HG03095 (cell line): ENCODE data around the gene MYZAP.

Experiments
- ATAC-seq: cut with Tn5 transposase; IDR thresholded peaks from one replicate; pipeline ENCODE4 v1.9.1; 2021; ENCODE audit warnings: moderate library complexity; ENCODE audit not compliant: unreplicated experiment

The MYZAP gene

GRCh38 chr15:57618325-57618724, 26.6 kb downstream of the MYZAP start:
- ATAC-seq = no peak

- ATAC-seq = no peak
Observed at GRCh38 chr15:57619746-57620145, 28.0 kb downstream of the MYZAP start.

- ATAC-seq = no peak
Observed at GRCh38 chr15:57624730-57625129, 33.0 kb downstream of the MYZAP start.

DNA sequence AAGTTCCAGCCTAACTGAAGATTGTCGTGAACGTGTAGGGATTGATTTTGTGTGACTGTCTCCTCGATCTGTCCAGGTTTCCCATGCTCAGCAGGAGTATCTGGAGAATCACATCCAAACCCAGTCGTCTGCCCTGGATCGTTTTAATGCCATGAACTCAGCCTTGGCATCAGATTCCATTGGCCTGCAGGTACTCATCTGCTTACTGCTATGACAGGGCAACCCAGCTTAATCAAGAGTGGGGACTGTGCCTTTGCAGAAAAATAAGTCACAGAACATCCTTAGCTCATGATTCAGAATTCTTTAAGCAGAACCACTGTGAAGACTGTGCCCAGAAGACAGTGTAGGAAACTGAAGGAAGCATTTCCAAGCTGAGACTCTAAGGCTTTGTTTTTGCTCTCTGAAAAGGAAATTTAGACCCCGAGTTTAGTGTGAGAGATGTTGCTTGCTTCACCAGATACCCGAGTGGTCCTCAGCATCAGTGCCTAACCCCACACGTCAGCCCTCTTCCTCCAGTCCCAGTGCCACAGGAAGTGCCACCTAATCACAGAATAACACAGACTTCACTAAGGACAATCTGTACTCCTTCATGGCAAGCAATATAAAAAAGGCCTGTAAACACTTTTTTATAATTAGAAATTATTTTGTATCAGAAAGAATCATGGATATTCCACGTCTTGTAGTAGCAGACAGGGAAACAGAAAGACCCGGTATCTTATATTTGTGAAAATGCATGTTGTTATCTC, 34.2 kb downstream of the MYZAP start:
- no peak for ATAC-seq

- no peak for ATAC-seq
Observed at GRCh38 chr15:57626713-57627440, 35.2 kb downstream of the MYZAP start.

- no peak for ATAC-seq
Observed at GRCh38 chr15:57631386-57632110, 39.8 kb downstream of the MYZAP start.

GRCh38 chr15:57634290-57634689, 42.6 kb downstream of the MYZAP start:
- no peak for ATAC-seq

- no peak for ATAC-seq
Observed at GRCh38 chr15:57635300-57635909, 43.7 kb downstream of the MYZAP start.

- ATAC-seq = no peak
Observed at GRCh38 chr15:57637846-57638245, 46.1 kb downstream of the MYZAP start.

DNA sequence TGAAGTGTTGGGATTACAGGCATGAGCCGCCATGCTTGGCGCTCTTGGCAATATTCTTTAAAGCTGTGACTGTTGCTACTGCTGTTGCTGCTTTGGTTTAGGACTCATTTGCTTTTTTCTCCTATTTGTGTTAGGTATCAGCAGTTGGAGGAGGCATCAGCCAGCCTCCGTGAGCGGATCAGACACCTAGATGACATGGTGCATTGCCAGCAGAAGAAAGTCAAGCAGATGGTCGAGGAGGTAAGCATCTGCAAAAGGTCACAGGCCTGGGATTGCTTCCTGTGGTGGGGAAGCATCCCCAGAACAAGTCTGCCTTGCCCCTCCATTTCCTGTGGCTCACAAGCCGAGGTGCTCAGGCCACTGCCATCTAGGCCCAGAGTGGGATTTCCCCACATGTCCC, 47.6 kb downstream of the MYZAP start:
- no peak for ATAC-seq

DNA sequence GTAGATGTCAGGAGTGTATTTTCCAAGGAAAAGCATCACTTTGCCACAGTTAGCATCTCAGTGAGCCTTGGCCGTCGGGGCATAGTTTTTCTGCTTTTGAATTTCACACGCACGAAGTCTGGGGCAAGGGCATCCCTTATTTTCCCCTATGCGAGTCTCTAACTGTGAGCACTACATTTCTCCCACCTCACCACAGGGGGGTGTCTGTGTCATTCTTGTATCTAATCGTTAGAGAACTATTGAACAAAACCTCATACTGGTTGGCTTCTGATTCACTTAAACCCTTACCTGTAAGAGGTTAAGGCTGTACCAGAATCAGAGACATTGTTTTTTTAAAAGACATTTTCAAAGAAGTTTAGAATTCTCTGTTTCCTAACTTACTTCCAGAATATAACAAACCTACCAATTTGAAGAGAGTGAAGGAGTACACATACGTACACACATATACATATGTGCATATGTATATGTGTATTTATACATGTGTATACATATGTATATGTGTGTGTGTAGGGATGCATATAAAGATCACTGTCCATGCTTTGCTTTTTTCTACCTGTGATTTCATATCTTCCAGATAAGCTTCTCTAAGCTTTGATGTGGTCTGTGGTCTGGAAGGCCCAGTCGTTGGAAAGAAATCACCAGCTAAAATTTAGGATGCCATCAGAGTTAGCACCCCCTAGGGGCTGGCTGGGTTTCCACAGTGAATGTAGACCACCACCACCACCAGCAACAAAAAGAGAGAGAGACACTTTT, 49.4 kb downstream of the MYZAP start:
- no peak for ATAC-seq

DNA sequence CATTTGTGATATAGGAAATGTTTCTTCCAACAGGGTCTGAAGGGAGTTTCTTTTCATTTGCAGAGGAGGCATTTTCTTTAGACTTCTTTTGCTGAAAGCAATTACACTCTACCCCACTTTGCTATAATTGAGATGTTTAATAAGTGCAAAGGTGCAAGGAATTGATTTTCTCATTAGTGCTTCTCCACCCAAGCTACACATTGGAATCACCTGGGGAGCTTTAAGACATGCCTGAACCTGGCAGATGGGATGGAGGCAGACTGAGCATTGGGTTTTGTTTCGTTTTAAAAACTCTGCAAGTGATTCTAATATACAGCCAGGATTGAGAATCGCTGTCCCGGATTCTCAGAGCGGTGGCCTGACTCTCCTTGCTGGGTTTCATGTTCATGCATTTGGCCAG, 52.1 kb downstream of the MYZAP start:
- ATAC-seq = no peak

DNA sequence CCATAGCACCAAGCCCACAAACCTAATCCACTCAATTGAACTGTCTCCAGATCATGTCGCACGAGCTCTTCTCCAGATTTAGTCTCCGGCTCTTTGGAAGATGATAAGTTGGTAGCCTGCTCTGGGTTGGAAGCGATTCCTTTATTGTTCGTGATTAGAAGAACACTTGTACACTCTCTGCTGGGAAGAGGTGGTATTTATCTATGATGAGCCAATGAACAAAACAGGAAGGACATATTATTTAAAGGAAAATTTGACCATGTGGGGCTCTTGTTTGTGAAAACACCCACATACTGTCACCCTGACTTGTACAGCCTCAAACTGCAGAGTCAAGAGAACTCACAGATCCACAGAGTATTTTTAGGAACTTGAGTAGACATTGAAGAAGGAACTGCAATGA, 54.4 kb downstream of the MYZAP start:
- ATAC-seq = no peak

- no peak for ATAC-seq
Observed at GRCh38 chr15:57647071-57647790, 55.5 kb downstream of the MYZAP start.

DNA sequence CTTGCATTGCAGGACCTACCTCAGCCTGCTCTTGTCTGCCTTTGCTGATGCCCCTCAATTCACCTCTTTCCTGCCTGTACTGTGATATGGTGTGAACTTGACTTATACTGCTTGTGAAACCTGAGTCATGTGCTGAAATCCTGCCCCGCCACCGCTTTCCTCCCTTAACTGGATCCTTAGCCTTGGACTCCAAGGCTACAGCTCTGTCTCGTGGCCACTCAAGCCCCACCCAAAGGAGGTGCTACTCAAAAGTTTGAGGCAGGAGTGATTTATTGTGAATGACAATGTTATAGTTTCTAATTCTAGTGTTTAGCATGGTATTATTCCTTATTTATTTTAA, 56.1 kb downstream of the MYZAP start:
- ATAC-seq = no peak

GRCh38 chr15:57649138-57649537, 57.4 kb downstream of the MYZAP start:
- ATAC-seq = no peak

GRCh38 chr15:57651445-57651844, 59.7 kb downstream of the MYZAP start:
- no peak for ATAC-seq

DNA sequence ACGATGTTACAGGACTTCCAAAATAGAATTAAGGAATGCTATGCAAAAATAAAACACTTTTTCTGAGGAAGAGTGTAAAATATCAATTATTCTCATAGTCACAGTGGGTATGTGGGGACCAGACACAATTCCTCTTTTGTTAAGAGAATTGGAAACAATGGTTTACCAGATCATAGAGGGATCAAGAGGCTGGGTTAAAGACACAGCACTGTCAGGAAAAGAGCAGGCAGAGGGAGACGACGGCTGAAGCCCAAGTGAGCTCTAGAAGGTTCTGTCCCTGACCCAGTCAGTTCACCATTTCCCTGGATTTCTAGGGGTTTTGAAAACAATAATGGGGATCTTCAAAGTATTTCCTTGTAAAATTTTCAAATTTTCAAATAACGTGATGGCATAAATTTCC, 60.8 kb downstream of the MYZAP start:
- no peak for ATAC-seq

DNA sequence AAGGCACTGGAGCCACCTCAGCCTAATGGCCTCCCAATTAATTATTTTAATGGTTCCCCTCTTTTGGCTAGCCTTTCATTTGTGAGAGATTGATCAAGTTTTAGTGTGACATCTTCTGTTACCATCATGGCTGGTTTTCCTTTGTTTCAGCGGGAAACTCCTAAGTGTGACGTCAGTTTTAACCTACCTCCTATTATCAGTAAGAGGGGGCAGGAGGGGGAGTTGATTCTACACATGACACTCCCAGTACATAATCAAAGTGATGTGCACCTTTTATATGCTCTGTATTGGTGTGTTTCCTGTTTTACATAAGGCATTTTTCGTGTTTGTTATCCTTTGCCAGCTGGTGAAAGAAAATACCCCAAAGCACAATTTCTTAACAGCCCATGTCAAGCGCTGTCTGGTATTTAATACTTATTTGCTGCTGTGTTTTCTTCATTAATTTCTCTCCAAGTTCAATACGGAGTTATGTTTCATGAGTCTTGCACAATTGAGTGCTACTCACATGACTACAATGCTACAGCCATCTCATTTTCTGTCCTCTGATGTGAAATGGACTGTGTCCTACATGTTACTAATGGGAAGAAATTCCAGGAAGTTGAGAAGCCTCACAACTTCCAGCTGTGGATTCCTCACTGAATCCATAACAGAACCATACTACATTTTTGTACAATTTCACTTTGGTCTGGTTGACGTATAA, 62.6 kb downstream of the MYZAP start:
- no peak for ATAC-seq

- no peak for ATAC-seq
Observed at GRCh38 chr15:57655053-57655452, 63.3 kb downstream of the MYZAP start.
